Activated T-cell treated with anti-CD3 and anti-CD28 coated beads, Interleukin-2, amount 50 U/mL, for 72 hours (primary cell): Measurements from ENCODE around the gene NLRC4. TPM values are rescaled to one million over a fixed set of nuclear protein-coding genes. Genes with fewer than 3 reads are reported as not detected.
"Not testable (repeated sequence)": the region's sequence is repeated elsewhere in the genome, so short reads cannot be mapped to it uniquely, and the experiment has no call there.

ENCODE experiments used
- ATAC-seq, 2 donors: fragments of 150-1000 bp; cut with Tn5 transposase; replicated peaks in 1 of 2; 2 replicates each; pipeline ENCODE4 v1.10.0; 2021; ENCODE audit warnings: moderate library complexity in 2 of 2, mild to moderate bottlenecking in 1 of 2
- DNase-seq, 2 donors: peaks; one replicate each; pipeline ENCODE4 v3.0.0; 2021 to 2022; ENCODE audit warnings: mixed read lengths in 1 of 2
- H3K27ac Mint-ChIP-seq: one replicate; pipeline ENCODE4 v1.8.0; 2022; ENCODE audit warnings: mild to moderate bottlenecking, moderate library complexity, mixed read lengths
- H3K27me3 Mint-ChIP-seq: one replicate; pipeline ENCODE4 v1.8.0; 2022; ENCODE audit warnings: low read depth, mixed read lengths
- H3K36me3 Mint-ChIP-seq, 2 donors: one replicate each; pipeline ENCODE4 v1.8.0; 2022; ENCODE audit warnings: mixed read lengths in 2 of 2, mild to moderate bottlenecking in 1 of 2; ENCODE audit not compliant: insufficient read depth in 2 of 2
- H3K4me1 Mint-ChIP-seq: one replicate; pipeline ENCODE4 v1.8.0; 2022; ENCODE audit warnings: low read depth, mixed read lengths
- H3K4me3 Mint-ChIP-seq, 2 donors: one replicate each; pipeline ENCODE4 v1.8.0; 2022; ENCODE audit warnings: mild to moderate bottlenecking in 2 of 2, mixed read lengths in 2 of 2, moderate library complexity in 2 of 2
- H3K9me3 Mint-ChIP-seq, 2 donors: one replicate each; pipeline ENCODE4 v1.8.0; 2022; ENCODE audit warnings: mixed read lengths in 2 of 2
- total RNA-seq, 2 donors: library from RNA; stranded (reverse); gene quantifications; one replicate each; pipeline ENCODE4 v1.2.3, GENCODE V29; 2022

NLRC4 gene
- total RNA-seq, 2 donors from 2014 or later = 0.55 to 0.58 TPM

DNA sequence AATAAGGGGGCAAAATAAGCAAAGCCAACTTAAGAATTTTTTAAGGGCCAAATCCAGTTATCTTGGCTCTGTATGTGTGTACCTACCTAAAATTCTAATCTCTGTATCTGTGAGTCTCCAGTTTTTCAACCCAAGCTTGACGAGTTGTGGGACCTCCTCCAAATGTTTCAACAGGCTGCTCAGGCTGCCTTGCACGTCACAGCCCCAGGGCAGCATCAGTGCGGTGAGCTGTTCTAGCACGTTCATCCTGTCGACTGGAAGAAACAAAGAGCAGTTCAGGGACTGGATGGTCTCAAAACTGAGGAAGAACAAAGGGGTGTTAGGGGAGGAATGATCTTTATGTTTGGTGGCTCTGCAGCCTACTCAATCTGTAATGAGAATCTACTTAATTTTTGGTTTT, 29.4 kb downstream of the NLRC4 start:
- H3K27ac Mint-ChIP-seq = no peak overlapping the region
- peaks cover 0 to 2% of the 10 kb centered on the region in 2 donors for H3K9me3 Mint-ChIP-seq
- no peaks in the 10 kb centered on the region for H3K4me1 Mint-ChIP-seq
- ATAC-seq (no peak), DNase-seq (no peak)
- peaks cover 1 to 3% of the 10 kb centered on the region in 2 donors for H3K36me3 Mint-ChIP-seq
- no peak overlapping the region for H3K4me3 Mint-ChIP-seq
- H3K27me3 Mint-ChIP-seq = no peaks in the 10 kb centered on the region

DNA sequence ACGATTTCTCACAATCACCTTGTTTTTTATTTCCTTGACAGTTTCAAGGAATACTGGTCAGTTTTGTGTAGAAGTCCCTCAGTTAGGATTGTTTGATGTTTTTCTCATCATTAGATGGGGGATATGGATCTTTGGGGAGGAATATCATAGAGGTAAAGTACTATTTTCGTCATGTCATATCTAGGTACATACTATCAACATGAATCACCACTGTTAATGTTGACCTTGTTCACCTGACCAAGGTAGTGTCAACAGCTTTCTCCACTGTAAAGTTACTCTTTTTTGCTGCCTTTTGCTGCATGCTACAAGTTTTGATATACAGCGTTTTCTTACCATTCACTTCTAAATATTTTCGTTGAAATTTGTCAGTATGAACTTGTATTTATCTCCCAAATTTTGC, 32.7 kb downstream of the NLRC4 start:
- no peaks in the 10 kb centered on the region for H3K27me3 Mint-ChIP-seq
- H3K4me3 Mint-ChIP-seq = no peak overlapping the region
- H3K9me3 Mint-ChIP-seq = peaks cover 0 to 2% of the 10 kb centered on the region in 2 donors
- no peak for DNase-seq
- ATAC-seq = no peak
- H3K4me1 Mint-ChIP-seq = no peaks in the 10 kb centered on the region
- no peak overlapping the region for H3K27ac Mint-ChIP-seq
- peaks cover 1 to 3% of the 10 kb centered on the region in 2 donors for H3K36me3 Mint-ChIP-seq

DNA sequence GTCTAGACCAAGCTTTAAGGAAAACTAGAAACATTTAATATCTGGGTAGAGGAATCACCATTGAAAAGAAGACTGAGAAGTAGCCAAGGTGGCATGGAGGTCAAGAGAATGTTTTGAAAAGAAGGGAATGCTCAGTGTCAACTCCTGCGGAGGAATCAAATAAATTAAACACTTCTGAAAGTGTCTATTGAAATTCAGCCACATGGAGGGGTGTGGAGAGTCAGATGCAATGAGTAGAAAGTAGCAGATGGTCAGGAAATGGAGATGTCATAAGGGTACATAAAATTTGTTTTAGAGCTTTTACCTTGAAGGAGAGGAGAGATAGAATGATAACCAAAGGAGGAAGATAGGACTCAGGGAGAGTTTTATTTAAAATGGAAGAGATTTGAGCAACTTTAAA, 35.1 kb downstream of the NLRC4 start:
- H3K4me1 Mint-ChIP-seq = no peaks in the 10 kb centered on the region
- no peak for ATAC-seq
- no peak overlapping the region for H3K4me3 Mint-ChIP-seq
- H3K9me3 Mint-ChIP-seq = peaks cover 0 to 2% of the 10 kb centered on the region in 2 donors
- no peak for DNase-seq
- H3K27ac Mint-ChIP-seq = no peak overlapping the region
- H3K27me3 Mint-ChIP-seq = no peaks in the 10 kb centered on the region
- H3K36me3 Mint-ChIP-seq = no peaks in the 10 kb centered on the region

- no peaks in the 10 kb centered on the region for H3K4me1 Mint-ChIP-seq
- DNase-seq (no peak), ATAC-seq (no peak)
- H3K27me3 Mint-ChIP-seq = no peaks in the 10 kb centered on the region
- no peak overlapping the region for H3K27ac Mint-ChIP-seq
- no peaks in the 10 kb centered on the region for H3K36me3 Mint-ChIP-seq
- peaks cover 0 to 2% of the 10 kb centered on the region in 2 donors for H3K9me3 Mint-ChIP-seq
- H3K4me3 Mint-ChIP-seq = no peak overlapping the region
These were observed 36.5 kb downstream of the NLRC4 start for GRCh38 chr2:32228181-32228580.

- no peaks in the 10 kb centered on the region for H3K4me1 Mint-ChIP-seq
- no peaks in the 10 kb centered on the region for H3K27me3 Mint-ChIP-seq
- peaks cover 0 to 1% of the 10 kb centered on the region in 2 donors for H3K9me3 Mint-ChIP-seq
- H3K27ac Mint-ChIP-seq = no peak overlapping the region
- no peak for DNase-seq
- H3K36me3 Mint-ChIP-seq = peaks cover 0 to 2% of the 10 kb centered on the region in 2 donors
- H3K4me3 Mint-ChIP-seq = no peak overlapping the region
- ATAC-seq = no peak
These were observed 37.2 kb downstream of the NLRC4 start for GRCh38 chr2:32227492-32227891.

GRCh38 chr2:32222966-32223365, 41.7 kb downstream of the NLRC4 start:
- ATAC-seq = no peak

GRCh38 chr2:32220445-32220844, 44.2 kb downstream of the NLRC4 start:
- no peak overlapping the region for H3K27ac Mint-ChIP-seq
- no peak overlapping the region for H3K4me3 Mint-ChIP-seq
- no peaks in the 10 kb centered on the region for H3K27me3 Mint-ChIP-seq
- DNase-seq (no peak), ATAC-seq (no peak)
- no peaks in the 10 kb centered on the region for H3K9me3 Mint-ChIP-seq
- H3K4me1 Mint-ChIP-seq = no peaks in the 10 kb centered on the region
- H3K36me3 Mint-ChIP-seq = peaks cover 2 to 7% of the 10 kb centered on the region in 2 donors

More at GRCh38 chr2:32222966-32223365, 41.7 kb downstream of the NLRC4 start:
- Mint-ChIP-seq H3K4me1 (no peaks in the 10 kb centered on the region), H3K27ac (no peak overlapping the region), H3K4me3 (no peak overlapping the region), H3K36me3 (peaks cover 2 to 7% of the 10 kb centered on the region in 2 donors), H3K9me3 (no peaks in the 10 kb centered on the region), H3K27me3 (no peaks in the 10 kb centered on the region)
- DNase-seq = no peak

- ATAC-seq = no peak
These were observed 52.4 kb downstream of the NLRC4 start for GRCh38 chr2:32212295-32212694.

DNA sequence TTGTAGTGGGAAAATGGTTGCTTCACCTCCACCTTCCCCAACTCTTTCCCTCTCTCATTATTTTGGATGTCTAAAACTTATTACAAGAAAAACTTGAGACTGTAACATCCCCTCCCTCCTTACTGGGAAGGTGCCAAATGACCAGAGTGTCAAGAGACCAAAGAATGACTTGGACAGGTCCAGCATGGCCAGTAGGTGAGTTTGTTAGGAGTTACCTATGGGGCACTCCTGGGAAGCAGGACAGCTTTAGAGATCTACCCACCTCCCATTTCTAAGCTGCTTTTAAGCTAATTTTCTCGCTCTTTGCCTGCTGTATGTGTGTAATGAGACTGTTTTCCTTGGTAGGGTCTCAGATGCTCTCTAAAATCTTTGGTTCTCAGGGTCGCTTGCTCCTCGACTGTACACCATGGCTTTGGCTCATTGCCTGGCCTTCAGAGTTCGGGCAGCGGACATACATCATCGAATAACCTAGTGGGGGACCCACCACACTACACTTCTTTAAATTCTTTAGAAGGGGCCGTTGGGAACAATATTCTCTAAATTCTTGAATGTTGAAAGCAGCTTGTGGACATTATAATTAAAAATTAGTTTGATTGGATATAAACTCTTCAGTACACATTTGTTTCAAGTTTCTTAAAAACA, 53.8 kb downstream of the NLRC4 start:
- Mint-ChIP-seq H3K36me3 (peaks cover 0 to 6% of the 10 kb centered on the region in 2 donors), H3K4me3 (no peak overlapping the region), H3K27ac (no peak overlapping the region), H3K27me3 (no peaks in the 10 kb centered on the region), H3K4me1 (no peaks in the 10 kb centered on the region), H3K9me3 (no peaks in the 10 kb centered on the region)
- no peak for ATAC-seq
- no peak for DNase-seq

More at GRCh38 chr2:32212295-32212694, 52.4 kb downstream of the NLRC4 start:
- H3K27me3 Mint-ChIP-seq = no peaks in the 10 kb centered on the region
- peak overlapping the region; percentile 75 for H3K27ac Mint-ChIP-seq
- H3K4me3 Mint-ChIP-seq = no peak overlapping the region
- DNase-seq = no peak
- no peaks in the 10 kb centered on the region for H3K4me1 Mint-ChIP-seq
- no peaks in the 10 kb centered on the region for H3K9me3 Mint-ChIP-seq
- H3K36me3 Mint-ChIP-seq = peaks cover 0 to 5% of the 10 kb centered on the region in 2 donors

DNA sequence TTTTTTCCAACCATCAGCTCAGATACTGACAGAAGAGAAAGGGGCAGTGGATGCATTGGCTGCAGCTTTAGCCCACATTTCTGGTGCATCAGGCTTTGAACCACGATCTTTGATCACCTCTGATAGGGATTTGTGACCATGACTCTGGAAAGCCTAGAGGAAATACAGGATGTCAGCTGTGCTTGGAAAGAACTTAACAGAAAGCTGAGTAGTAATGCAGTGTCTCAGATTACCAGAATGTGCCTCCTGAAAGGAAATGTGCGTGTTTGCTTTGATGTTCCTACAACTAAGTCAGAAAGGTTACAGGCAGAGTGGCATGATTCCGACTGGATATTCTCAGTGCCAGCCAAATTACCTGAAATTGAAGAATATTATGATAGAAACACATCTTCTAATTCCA, 61.3 kb downstream of the NLRC4 start:
- H3K9me3 Mint-ChIP-seq, H3K4me3 Mint-ChIP-seq, H3K27ac Mint-ChIP-seq, H3K27me3 Mint-ChIP-seq, ATAC-seq, H3K4me1 Mint-ChIP-seq, DNase-seq: not testable (repeated sequence)
- H3K36me3 Mint-ChIP-seq = peaks cover 1 to 22% of the 10 kb centered on the region in 2 donors

- Mint-ChIP-seq H3K27me3 (no peaks in the 10 kb centered on the region), H3K9me3 (no peaks in the 10 kb centered on the region), H3K36me3 (peaks cover 3 to 26% of the 10 kb centered on the region in 2 donors), H3K27ac (no peak overlapping the region), H3K4me1 (peaks cover 8% of the 10 kb centered on the region), H3K4me3 (no peak overlapping the region)
- DNase-seq (no peak), ATAC-seq (no peak)
These were observed 63.9 kb downstream of the NLRC4 start for GRCh38 chr2:32200814-32201213.

- H3K9me3 Mint-ChIP-seq = no peaks in the 10 kb centered on the region
- H3K27me3 Mint-ChIP-seq = no peaks in the 10 kb centered on the region
- peaks cover 2 to 8% of the 10 kb centered on the region in 2 donors for H3K36me3 Mint-ChIP-seq
- peak overlapping the region; percentile 82 for H3K27ac Mint-ChIP-seq
- no peak for DNase-seq
- peak overlapping the region in 1 of 2 donors; percentile 16 for H3K4me3 Mint-ChIP-seq
- peak in 1 of 2 donors; percentile 28 for ATAC-seq
- peaks cover 31% of the 10 kb centered on the region for H3K4me1 Mint-ChIP-seq
These were observed 72.3 kb downstream of the NLRC4 start for GRCh38 chr2:32192418-32192817.

GRCh38 chr2:32189011-32189410, 75.7 kb downstream of the NLRC4 start:
- peak overlapping the region; percentile 57 for H3K27ac Mint-ChIP-seq
- peaks cover 4 to 11% of the 10 kb centered on the region in 2 donors for H3K36me3 Mint-ChIP-seq
- H3K4me1 Mint-ChIP-seq = peaks cover 31% of the 10 kb centered on the region
- no peak for DNase-seq
- H3K27me3 Mint-ChIP-seq = no peaks in the 10 kb centered on the region
- no peak overlapping the region for H3K4me3 Mint-ChIP-seq
- no peak for ATAC-seq
- no peaks in the 10 kb centered on the region for H3K9me3 Mint-ChIP-seq

GRCh38 chr2:32182667-32183066, 82.0 kb downstream of the NLRC4 start:
- DNase-seq (no peak), ATAC-seq (no peak)
- Mint-ChIP-seq H3K36me3 (peaks cover 2 to 6% of the 10 kb centered on the region in 2 donors), H3K27me3 (no peaks in the 10 kb centered on the region), H3K4me3 (no peak overlapping the region), H3K4me1 (no peaks in the 10 kb centered on the region), H3K9me3 (no peaks in the 10 kb centered on the region), H3K27ac (no peak overlapping the region)
